GM12878 (cell line): ENCODE results near the gene TSNAX. TPM values are rescaled to one million over a fixed set of nuclear protein-coding genes. Genes with fewer than 3 reads are reported as not detected.

ENCODE experiments used
- ATAC-seq: fragments of 200-7000 bp; cut with Tn5 transposase; 3 replicates; pipeline ENCODE4 v1.9.1; 2020; ENCODE audit warnings: mild to moderate bottlenecking, moderate library complexity
- BruUV-seq: library from RNA; stranded (reverse); fragments of 400-500 nt; replicated peaks from 2 replicates; lab custom pipeline; 2021; lab: Mats Ljungman, UMichigan
- CTCF ChIA-PET: fragments of 300-600 bp; sonication (Branson Sonifier 250); formaldehyde crosslinking; extraction: SDS; loops from one replicate; lab custom pipeline; 2021; ENCODE audit warnings: inconsistent platforms; lab: Yijun Ruan, JAX
- POLR2A ChIA-PET: fragments of 350-600 bp; formaldehyde crosslinking; extraction: SDS; loops from one replicate; lab custom pipeline; 2021; ENCODE audit warnings: inconsistent platforms; lab: Charles Lee
- RAD21 ChIA-PET: fragments of 300-600 bp; sonication (Branson Sonifier 250); formaldehyde crosslinking; loops from one replicate; lab custom pipeline; 2023; ENCODE audit warnings: antibody characterized with exemption; ENCODE audit not compliant: unreplicated experiment; lab: Charles Lee
- SMC1A ChIA-PET: fragments of 300-600 bp; sonication (Branson Sonifier 250); formaldehyde crosslinking; loops from one replicate; lab custom pipeline; 2023; ENCODE audit not compliant: unreplicated experiment, uncharacterized antibody; lab: Charles Lee
- DNase-seq: peaks from one replicate; pipeline ENCODE4 v3.0.0-alpha.2; 2011; ENCODE audit warnings: low read depth, low spot score
- FAIRE-seq: peaks from 3 replicates; lab custom pipeline; 2011; peaks lifted over from hg19 to GRCh38; lab: Jason Lieb, UNC
- H2AFZ ChIP-seq: 2 replicates; pipeline ENCODE4 v1.6.0; 2011; ENCODE audit warnings: low read depth, low read length, control low read depth; ENCODE audit not compliant: control insufficient read depth
- H3K27ac ChIP-seq: 2 replicates; pipeline ENCODE4 v1.5.1; 2011; ENCODE audit warnings: control low read depth; ENCODE audit not compliant: control insufficient read depth, insufficient read depth
- H3K27me3 ChIP-seq, 2 experiments: replicated peaks in 1 of 2; 2 replicates each; pipeline versions ENCODE4 v1.6.0 to v1.6.1; 2011; ENCODE audit warnings: low read length in 1 of 2; ENCODE audit not compliant: control insufficient read depth in 2 of 2, insufficient read depth in 2 of 2
- H3K36me3 ChIP-seq, 2 experiments: 2 replicates each; pipeline ENCODE4 v1.5.1; 2011; ENCODE audit warnings: low read length in 1 of 2; ENCODE audit not compliant: control insufficient read depth in 2 of 2, insufficient read depth in 2 of 2
- H3K4me1 ChIP-seq: 2 replicates; pipeline ENCODE4 v1.6.1; 2011; ENCODE audit warnings: mild to moderate bottlenecking, low read length, moderate library complexity, mixed read lengths; ENCODE audit not compliant: control insufficient read depth, insufficient read depth
- H3K4me2 ChIP-seq: 2 replicates; pipeline ENCODE4 v1.6.0; 2011; ENCODE audit warnings: control low read depth; ENCODE audit not compliant: control insufficient read depth, insufficient read depth
- H3K4me3 ChIP-seq: fragments of 200-600 bp; sonication (generic); 2 replicates; pipeline ENCODE4 v1.5.1; 2016
- H3K79me2 ChIP-seq: 2 replicates; pipeline ENCODE4 v1.6.0; 2011; ENCODE audit warnings: low read length; ENCODE audit not compliant: control insufficient read depth, insufficient read depth
- H3K9ac ChIP-seq: 2 replicates; pipeline ENCODE4 v1.8.0; 2011; ENCODE audit warnings: low read length, control low read depth, mixed read lengths; ENCODE audit not compliant: control insufficient read depth, insufficient read depth
- H3K9me3 ChIP-seq: replicated peaks from 3 replicates; pipeline ENCODE4 v1.5.1; 2011; ENCODE audit warnings: mild to moderate bottlenecking, low read length; ENCODE audit not compliant: control insufficient read depth, insufficient read depth
- H4K20me1 ChIP-seq: 2 replicates; pipeline ENCODE4 v1.6.0; 2011; ENCODE audit not compliant: control insufficient read depth, insufficient read depth
- BCL11A ChIP-seq: IDR thresholded peaks from 2 replicates; pipeline ENCODE4 v1.6.1; 2011; ENCODE audit warnings: low read depth, low read length
- EZH2 ChIP-seq: IDR thresholded peaks from 2 replicates; pipeline ENCODE4 v1.6.1; 2012; ENCODE audit warnings: low read depth, mild to moderate bottlenecking, control low read depth, inconsistent platforms, low read length, borderline replicate concordance; ENCODE audit not compliant: control insufficient read depth
- FOS ChIP-seq: IDR thresholded peaks from 3 replicates; pipeline ENCODE4 v1.6.1; 2011; ENCODE audit warnings: borderline replicate concordance; ENCODE audit not compliant: insufficient read length; ENCODE audit errors: extremely low read depth
- HDAC6 ChIP-seq: fragments of 200-600 bp; sonication (generic); IDR thresholded peaks from one replicate; pipeline ENCODE4 v1.8.0; 2017; ENCODE audit warnings: antibody characterized with exemption; ENCODE audit not compliant: unreplicated experiment
- IKZF1 ChIP-seq: fragments of 450-650 bp; conservative IDR thresholded peaks from 2 replicates; pipeline ENCODE4 v1.6.1; 2017; ENCODE audit warnings: antibody characterized with exemption, mild to moderate bottlenecking
- KAT2A ChIP-seq: conservative IDR thresholded peaks from 2 replicates; pipeline ENCODE4 v1.6.1; 2011; ENCODE audit warnings: low read depth, low read length; ENCODE audit not compliant: control insufficient read depth
- MXI1 ChIP-seq: fragments of 150-350 bp; IDR thresholded peaks from 2 replicates; pipeline ENCODE4 v1.6.1; 2011; ENCODE audit warnings: low read depth, mild to moderate bottlenecking, inconsistent platforms, low read length, improper control_type of control experiment
- MYB ChIP-seq: fragments of 150-350 bp; IDR thresholded peaks from 2 replicates; pipeline ENCODE4 v1.6.1; 2014; ENCODE audit warnings: mild to moderate bottlenecking, low read depth, low read length, borderline replicate concordance
- NBN ChIP-seq: fragments of 450-650 bp; IDR thresholded peaks from 2 replicates; pipeline ENCODE4 v1.6.1; 2016
- NFIC ChIP-seq: IDR thresholded peaks from 2 replicates; pipeline ENCODE4 v1.6.1; 2012; ENCODE audit warnings: low read depth, mild to moderate bottlenecking, inconsistent platforms, low read length, moderate library complexity
- NR2C2 ChIP-seq: IDR thresholded peaks from 2 replicates; pipeline ENCODE4 v1.6.1; 2011; ENCODE audit warnings: borderline replicate concordance, low read depth; ENCODE audit not compliant: control insufficient read depth, insufficient read length
- PML ChIP-seq: IDR thresholded peaks from 2 replicates; pipeline ENCODE4 v1.6.1; 2012; ENCODE audit warnings: low read length, inconsistent platforms
- RAD21 ChIP-seq: IDR thresholded peaks from 2 replicates; pipeline ENCODE4 v1.6.1; 2011; ENCODE audit warnings: mild to moderate bottlenecking, low read depth, low read length, moderate library complexity; ENCODE audit not compliant: insufficient read depth
- RCOR1 ChIP-seq: conservative IDR thresholded peaks from 2 replicates; pipeline ENCODE4 v1.6.1; 2012; ENCODE audit warnings: low read depth, low read length, improper control_type of control experiment
- SRF ChIP-seq, 2 experiments: IDR thresholded peaks; 2 replicates each; pipeline ENCODE4 v1.6.1; 2011; ENCODE audit warnings: low read depth in 2 of 2, low read length in 2 of 2, mild to moderate bottlenecking in 1 of 2, moderate library complexity in 1 of 2
- STAT3 ChIP-seq: IDR thresholded peaks from 2 replicates; pipeline ENCODE4 v1.6.1; 2011; ENCODE audit warnings: low read depth, low read length, improper control_type of control experiment
- TARDBP ChIP-seq: IDR thresholded peaks from 2 replicates; pipeline ENCODE4 v1.6.1; 2016; ENCODE audit warnings: borderline replicate concordance
- ZZZ3 ChIP-seq: IDR thresholded peaks from 2 replicates; pipeline ENCODE4 v1.6.1; 2011; ENCODE audit warnings: low read depth; ENCODE audit not compliant: control insufficient read depth, insufficient read length
- WGBS: methylation state at CpG from one replicate; pipeline ENCODE4 v1.1.6; 2016; ENCODE audit warnings: low lambda C conversion rate; ENCODE audit not compliant: insufficient replicate concordance, insufficient coverage; ENCODE audit errors: missing lambda C conversion rate; 5-methylcytosine and 5-hydroxymethylcytosine counted together
- in situ Hi-C: fragments of 300-500 bp; cut with MboI; formaldehyde crosslinking; loops from 9 replicates; pipeline ENCODE4 v1.14.3; 2018; ENCODE audit warnings: mixed read lengths
- intact Hi-C: fragments of 100-400 bp; cut with micrococcal nuclease; formaldehyde crosslinking; loops from one replicate; pipeline ENCODE4 v1.14.2; 2022; ENCODE audit not compliant: unreplicated experiment
- polyA plus RNA-seq, 11 experiments: library from polyadenylated mRNA; depleted of rRNA in 4 of 11; unstranded in 6 of 11; stranded (reverse) in 5 of 11; fragments of >200 nt; fragmentation: Nextera tagmentation in 4 of 11; fragmentation: Illumina TruSeq in 1 of 11; extraction: Ambion mirVana in 4 of 11; extraction: Trizol in 1 of 11; gene quantifications; 1 replicate in 1 of 11; 2 replicates in 10 of 11; pipeline versions ENCODE4 v1.2.1 to v1.2.3, GENCODE V29; 2011 to 2016; ENCODE audit warnings: inconsistent platforms in 2 of 11, missing spikeins in 2 of 11, low read depth in 1 of 11
- total RNA-seq, 4 experiments: library from RNA; depleted of rRNA in 3 of 4; stranded (reverse); fragments of >200 nt in 3 of 4; fragmentation: Illumina TruSeq in 1 of 4; extraction: Trizol in 1 of 4; gene quantifications; 2 replicates each; pipeline versions ENCODE4 v1.2.1 to v1.2.3, GENCODE V29; 2013 to 2021
- TF ChIP-seq, protein P1 (sequence below): fragments of 450-650 bp; IDR thresholded peaks from 2 replicates; pipeline ENCODE4 v1.6.1; 2017; ENCODE audit warnings: antibody characterized with exemption, mild to moderate bottlenecking, moderate library complexity
- TF ChIP-seq, protein P2 (sequence below): fragments of 450-650 bp; formaldehyde crosslinking; IDR thresholded peaks from 2 replicates; pipeline ENCODE4 v1.4.0; 2022; ENCODE audit warnings: mild to moderate bottlenecking, moderate library complexity

Gene TSNAX
- total and polyA plus RNA-seq, 10 of the 15 experiments (the other 5 are each of a cell fraction or from before 2014, with no cell fraction given) = 24.8 to 49.7 (median 35.6) TPM

DNA sequence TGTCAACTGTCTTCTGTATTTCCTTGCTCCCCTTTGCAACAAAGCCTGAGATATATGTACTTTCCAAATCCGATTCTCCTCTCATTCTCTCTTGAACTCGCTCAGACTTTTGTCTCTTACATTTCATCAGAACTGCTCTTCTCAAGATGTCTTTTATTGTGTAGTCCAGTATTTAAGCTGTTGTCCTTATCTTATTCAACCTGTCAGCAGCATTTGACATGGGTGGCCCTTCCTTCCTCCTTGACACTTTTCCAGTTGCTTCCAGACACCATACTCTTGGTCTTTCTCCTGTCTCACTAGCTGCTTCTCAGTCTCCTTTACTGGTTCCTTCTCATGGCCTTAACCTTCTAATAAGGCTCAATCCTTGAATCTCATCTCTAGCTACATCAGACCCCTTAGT, 47.0 kb downstream of the TSNAX start:
- ChIA-PET SMC1A (no interaction called here), POLR2A (interaction anchor here (1.0 kb wide), 1 partner anchor 238 kb away, joined by 3 read pairs; the partner anchor contains the start of genes EXOC8 and SPRTN)
- no TSS peak for BruUV-seq

More for the DNA sequence above, 47.0 kb downstream of the TSNAX start:
- RAD21 ChIA-PET = interaction anchor here (1.1 kb wide), 1 partner anchor 48 kb away, joined by 3 read pairs; no protein-coding TSS in a partner anchor
- H3K9me3 ChIP-seq = no peaks in the 10 kb centered on the region
- intact Hi-C loops (no loop called here), in situ Hi-C loops (no loop called here)
- H3K27me3 ChIP-seq = no peaks in the 10 kb centered on the region
- H3K9ac ChIP-seq = no peak overlapping the region
- no peak overlapping the region for H3K27ac ChIP-seq
- no peak for DNase-seq
- no peak for ATAC-seq
- no peak overlapping the region for H3K4me3 ChIP-seq
- 83% methylated on average over 2 of the region's 2 CpGs for WGBS
- no peaks in the 10 kb centered on the region for H3K36me3 ChIP-seq
- no peak overlapping the region for H3K4me2 ChIP-seq
- FAIRE-seq = no peak
- TF ChIP-seq STAT3 (no peak), TARDBP (no peak), ZZZ3 (no peak), BCL11A (no peak), SRF (IDR thresholded peaks at IDR 0.05; ENCODE audit: low read depth in 2 of 2, low read length in 2 of 2) (no peak), IKZF1 (no peak), NBN (no peak), NR2C2 (no peak), RAD21 (no peak), FOS (no peak), HDAC6 (no peak), EZH2 (no peak), MXI1 (no peak), MYB (no peak), PML (no peak), RCOR1 (no peak), NFIC (no peak), KAT2A (no peak)
- TF ChIP-seq, protein P1, sequence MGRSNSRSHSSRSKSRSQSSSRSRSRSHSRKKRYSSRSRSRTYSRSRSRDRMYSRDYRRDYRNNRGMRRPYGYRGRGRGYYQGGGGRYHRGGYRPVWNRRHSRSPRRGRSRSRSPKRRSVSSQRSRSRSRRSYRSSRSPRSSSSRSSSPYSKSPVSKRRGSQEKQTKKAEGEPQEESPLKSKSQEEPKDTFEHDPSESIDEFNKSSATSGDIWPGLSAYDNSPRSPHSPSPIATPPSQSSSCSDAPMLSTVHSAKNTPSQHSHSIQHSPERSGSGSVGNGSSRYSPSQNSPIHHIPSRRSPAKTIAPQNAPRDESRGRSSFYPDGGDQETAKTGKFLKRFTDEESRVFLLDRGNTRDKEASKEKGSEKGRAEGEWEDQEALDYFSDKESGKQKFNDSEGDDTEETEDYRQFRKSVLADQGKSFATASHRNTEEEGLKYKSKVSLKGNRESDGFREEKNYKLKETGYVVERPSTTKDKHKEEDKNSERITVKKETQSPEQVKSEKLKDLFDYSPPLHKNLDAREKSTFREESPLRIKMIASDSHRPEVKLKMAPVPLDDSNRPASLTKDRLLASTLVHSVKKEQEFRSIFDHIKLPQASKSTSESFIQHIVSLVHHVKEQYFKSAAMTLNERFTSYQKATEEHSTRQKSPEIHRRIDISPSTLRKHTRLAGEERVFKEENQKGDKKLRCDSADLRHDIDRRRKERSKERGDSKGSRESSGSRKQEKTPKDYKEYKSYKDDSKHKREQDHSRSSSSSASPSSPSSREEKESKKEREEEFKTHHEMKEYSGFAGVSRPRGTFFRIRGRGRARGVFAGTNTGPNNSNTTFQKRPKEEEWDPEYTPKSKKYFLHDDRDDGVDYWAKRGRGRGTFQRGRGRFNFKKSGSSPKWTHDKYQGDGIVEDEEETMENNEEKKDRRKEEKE = no peak
- TF ChIP-seq, protein P2, sequence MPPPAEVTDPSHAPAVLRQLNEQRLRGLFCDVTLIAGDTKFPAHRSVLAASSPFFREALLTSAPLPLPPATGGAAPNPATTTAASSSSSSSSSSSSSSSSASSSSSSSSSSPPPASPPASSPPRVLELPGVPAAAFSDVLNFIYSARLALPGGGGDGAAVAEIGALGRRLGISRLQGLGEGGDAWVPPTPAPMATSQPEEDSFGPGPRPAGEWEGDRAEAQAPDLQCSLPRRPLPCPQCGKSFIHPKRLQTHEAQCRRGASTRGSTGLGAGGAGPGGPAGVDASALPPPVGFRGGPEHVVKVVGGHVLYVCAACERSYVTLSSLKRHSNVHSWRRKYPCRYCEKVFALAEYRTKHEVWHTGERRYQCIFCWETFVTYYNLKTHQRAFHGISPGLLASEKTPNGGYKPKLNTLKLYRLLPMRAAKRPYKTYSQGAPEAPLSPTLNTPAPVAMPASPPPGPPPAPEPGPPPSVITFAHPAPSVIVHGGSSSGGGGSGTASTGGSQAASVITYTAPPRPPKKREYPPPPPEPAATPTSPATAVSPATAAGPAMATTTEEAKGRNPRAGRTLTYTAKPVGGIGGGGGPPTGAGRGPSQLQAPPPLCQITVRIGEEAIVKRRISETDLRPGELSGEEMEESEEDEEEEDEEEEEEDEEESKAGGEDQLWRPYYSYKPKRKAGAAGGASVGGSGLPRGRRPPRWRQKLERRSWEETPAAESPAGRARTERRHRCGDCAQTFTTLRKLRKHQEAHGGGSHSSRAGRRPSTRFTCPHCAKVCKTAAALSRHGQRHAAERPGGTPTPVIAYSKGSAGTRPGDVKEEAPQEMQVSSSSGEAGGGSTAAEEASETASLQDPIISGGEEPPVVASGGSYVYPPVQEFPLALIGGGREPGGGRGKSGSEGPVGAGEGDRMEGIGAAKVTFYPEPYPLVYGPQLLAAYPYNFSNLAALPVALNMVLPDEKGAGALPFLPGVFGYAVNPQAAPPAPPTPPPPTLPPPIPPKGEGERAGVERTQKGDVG (CRISPR knock-in tag) = no peak
- H2AFZ ChIP-seq = no peak overlapping the region
- no peaks in the 10 kb centered on the region for H3K4me1 ChIP-seq
- H4K20me1 ChIP-seq = no peaks in the 10 kb centered on the region
- no peaks in the 10 kb centered on the region for H3K79me2 ChIP-seq
- CTCF ChIA-PET = interaction anchor here (1.1 kb wide), 1 partner anchor 44 kb away, joined by 3 read pairs; no protein-coding TSS in a partner anchor
